ENCODE results near the gene MCL1.

GRCh38 chr1:150615346-150616201 lies 36.2 kb upstream of the MCL1 start:
- TF ChIP-seq POLR2A (IDR thresholded peaks at IDR 0.05; ENCODE audit: low read length) (peak; percentile 16), GATA1 (IDR thresholded peaks at IDR 0.05; ENCODE audit: low read depth, low read length) (no peak)

Measured in erythroblast (primary cell).